GM08714 (cell line): ENCODE results near the gene UST.
"Not testable (repeated sequence)": the region's sequence is repeated elsewhere in the genome, so short reads cannot be mapped to it uniquely, and the experiment has no call there.

Experiments used
- H3K4me3 ChIP-seq: fragments of 200-500 bp; sonication (Bioruptor generic); 2 replicates; pipeline ENCODE4 v1.5.1; 2014; ENCODE audit warnings: mild to moderate bottlenecking, low read length, inconsistent platforms
- ZNF274 ChIP-seq: IDR thresholded peaks from 2 replicates; pipeline ENCODE4 v1.6.1; 2012; ENCODE audit warnings: mild to moderate bottlenecking, low read depth, low read length

The UST gene

DNA sequence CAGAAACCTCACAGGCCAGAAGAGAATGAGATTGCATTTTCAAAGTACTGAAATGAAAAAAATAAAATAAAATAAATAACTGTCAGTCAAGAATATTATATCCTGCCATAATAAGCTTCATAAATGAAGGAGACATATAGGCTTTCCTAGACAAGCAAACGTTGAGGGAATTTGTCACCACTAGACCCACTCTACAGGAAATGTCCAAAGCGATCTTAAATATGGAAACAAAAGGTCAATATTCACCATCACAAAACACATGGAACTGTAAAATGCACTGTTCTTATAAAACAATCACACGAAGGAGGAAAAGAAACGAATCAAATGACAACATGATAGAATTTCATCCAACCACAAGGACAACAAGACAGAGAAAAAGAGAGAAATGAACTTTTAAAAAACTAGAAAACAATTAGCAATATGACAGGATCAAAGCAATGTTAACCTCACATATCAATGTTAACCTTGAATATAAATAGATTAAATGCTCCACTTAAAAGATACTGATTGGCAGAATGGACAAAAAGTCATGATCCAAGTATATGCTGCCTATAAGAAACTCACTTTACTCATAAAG lies 352.0 kb downstream of the UST start:
- no peak for TF ChIP-seq ZNF274
- no peak overlapping the region for H3K4me3 ChIP-seq

DNA sequence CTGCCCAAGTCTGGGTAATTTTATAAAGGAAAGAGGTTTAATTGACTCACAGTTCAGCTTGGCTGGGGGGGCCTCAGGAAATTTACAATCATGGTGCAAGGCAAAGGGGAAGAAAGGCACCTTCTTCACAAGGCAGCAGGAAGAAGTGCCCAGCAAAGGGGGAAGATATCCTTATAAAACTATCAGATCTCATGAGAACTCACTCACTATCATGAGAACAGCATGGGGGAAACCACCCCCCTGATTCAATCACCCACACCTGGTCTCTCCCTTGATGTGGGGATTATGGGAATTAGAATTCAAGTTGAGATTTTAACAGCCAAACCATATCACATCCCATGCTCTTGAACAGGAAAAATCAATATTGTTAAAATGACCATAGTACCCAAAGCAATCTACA lies 355.5 kb downstream of the UST start:
- TF ChIP-seq ZNF274 = no peak
- H3K4me3 ChIP-seq = no peak overlapping the region

DNA sequence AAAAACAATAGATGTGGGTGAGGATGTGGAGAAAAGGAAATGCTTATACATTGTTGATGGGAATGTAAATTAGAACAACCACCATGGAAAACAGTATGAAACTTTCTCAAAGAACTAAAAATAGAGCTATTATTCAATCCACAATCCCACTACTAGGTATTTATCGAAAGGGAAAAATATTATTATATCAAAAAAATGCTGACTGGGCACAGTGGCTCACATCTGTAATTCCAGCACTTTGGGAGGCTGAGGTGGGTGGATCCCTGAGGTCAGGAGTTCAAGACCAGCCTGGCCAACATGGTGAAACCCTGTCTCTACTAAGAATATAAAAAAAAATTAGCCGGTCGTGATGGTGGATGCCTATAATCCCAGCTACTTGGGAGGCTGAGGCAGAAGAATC lies 357.1 kb downstream of the UST start:
- H3K4me3 ChIP-seq = not testable (repeated sequence)

DNA sequence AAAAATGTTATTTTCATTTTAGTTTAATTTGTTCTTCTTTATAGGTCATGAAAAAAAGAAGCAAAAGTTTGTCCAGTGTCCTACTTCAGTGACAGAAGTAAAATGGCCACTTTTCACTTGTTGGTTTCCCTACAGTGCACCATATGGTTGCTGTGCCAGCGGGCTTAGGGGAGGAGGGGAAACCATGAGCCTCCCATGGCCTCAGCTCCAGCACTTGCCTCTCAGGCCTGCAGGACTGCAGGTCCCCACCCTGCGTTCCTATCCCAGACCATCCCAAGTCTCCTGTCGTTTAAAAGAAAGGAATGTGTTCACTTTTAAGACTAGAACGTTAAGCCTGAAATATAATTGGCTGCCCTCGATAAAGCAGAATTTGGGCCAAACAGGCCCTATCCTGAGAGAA lies 360.7 kb downstream of the UST start:
- H3K4me3 ChIP-seq = no peak overlapping the region
- TF ChIP-seq ZNF274 = no peak

DNA sequence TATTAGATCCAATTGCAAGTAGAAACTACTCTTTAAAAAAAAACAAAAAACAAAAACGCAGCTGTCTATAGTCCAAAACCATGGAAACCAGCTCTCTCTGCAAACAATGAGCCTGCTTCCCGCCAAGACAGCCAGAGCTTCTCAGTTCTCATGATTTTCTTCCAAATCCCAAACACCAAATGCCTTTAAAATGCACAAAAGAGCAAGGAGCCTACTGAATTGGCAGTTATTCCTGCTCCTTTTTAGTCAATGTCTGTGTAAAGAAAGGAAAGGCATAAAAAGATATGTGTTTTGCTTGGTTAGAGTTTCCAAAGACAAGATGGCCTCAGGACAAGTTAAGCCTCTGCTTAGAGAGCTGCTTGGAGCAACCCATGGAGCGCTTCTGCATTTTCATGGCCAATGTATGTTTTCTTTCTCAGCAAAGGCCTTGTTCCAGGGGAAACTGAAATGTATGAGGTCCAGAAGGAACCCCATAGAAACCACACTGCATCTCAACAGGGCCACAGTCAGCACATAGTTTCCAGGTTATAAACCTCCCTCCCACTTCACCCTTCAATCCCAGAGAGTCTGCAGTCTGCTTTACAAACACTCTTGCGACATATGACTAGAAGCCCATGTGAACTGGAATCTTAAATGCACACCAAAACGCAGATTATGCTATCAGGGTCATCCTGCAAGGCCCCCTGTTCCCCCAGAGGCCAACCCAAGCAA lies 361.4 kb downstream of the UST start:
- TF ChIP-seq ZNF274 = no peak
- no peak overlapping the region for H3K4me3 ChIP-seq

DNA sequence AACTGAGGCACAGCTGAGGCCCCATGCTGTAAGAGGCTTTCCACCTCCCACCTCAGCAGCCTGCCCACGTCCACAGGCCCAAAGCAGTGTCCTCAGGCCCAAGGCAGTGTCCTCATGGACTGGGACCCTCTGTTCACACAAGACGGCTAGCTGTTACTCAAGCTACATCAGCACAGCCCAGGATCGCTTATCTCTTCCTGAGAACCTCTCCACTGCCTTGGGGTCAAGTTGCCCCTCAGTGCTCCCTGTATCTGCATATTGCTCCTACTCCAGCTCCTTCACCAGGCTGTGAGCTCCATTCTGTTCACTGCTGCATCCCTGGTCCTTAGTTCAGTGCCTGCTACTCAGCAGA lies 361.9 kb downstream of the UST start:
- H3K4me3 ChIP-seq = no peak overlapping the region
- TF ChIP-seq ZNF274 = no peak

DNA sequence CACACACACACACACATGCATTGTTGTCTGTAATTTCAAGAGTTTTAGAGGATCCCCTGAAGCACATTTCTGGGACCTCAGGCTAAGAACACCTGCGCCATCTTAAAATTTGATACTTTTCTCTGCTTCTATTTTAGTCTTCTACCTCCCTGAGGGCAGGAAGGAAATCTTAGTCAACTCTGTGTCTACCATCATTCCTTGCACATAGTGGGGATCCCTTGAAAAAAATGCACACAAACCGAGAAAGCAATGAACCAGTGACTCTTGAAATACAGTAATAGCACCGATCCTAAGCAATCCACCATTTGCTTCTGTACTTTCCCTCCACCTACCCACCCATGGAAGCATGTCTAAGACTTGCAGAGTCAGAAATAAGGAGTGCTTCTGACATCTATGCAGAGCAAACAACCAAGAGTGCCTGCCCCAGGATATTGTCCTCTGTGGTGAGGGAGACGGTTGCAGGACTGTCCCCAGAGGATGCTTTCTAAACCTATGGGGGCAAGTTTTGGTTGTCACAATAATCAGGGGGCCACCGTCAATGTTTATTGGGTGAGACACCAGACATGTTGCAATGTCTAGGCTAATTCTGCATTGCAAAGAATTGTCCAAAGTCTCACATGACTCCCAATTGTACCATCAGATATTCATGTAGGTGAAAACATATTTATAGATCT lies 362.7 kb downstream of the UST start:
- TF ChIP-seq ZNF274 = no peak
- H3K4me3 ChIP-seq = no peak overlapping the region

DNA sequence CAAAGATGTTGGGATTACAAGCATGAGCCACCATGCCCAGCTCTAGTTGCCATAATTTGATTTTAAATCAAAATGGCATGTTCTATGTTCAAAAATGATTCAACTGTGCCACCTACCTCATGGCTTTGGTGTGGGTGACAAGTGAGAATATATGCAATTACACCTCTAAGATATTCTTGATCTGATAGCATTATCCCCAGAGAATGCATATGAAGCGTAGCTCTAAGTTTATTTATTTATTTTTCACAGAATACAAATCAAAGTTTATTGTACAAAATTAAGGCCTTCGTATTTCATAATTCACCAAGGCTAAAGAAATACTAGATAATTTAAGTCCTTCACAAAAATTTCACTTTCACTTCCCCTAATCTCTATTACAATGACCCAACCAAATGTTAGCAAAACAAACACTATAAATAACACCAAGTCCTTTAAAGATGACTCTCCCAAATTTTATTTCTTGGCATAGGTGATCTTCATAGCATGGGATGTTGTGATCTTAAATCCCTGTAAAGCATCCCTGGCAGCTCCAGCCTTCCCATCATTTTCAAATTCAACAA lies 364.8 kb downstream of the UST start:
- H3K4me3 ChIP-seq = no peak overlapping the region
- TF ChIP-seq ZNF274 = no peak

DNA sequence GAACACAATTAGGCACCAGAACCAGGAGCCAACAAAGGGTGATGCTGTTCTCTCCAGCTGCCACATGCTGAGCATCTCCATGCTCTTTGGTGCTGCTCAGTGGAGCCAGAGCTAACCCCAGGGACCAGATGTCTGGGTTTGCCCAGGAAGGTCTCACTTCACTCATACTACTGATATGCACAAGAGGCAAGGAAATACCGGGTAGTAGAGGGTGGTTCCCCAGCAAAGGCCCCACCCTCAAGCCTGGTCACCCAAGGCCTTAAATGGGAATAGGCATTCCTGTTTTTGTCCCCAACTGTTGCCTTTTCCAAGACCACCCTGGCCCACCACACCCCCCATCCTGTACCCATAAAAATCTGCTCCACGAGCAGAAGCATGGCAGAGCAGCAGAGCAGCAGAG lies 366.1 kb downstream of the UST start:
- H3K4me3 ChIP-seq = no peak overlapping the region
- no peak for TF ChIP-seq ZNF274

DNA sequence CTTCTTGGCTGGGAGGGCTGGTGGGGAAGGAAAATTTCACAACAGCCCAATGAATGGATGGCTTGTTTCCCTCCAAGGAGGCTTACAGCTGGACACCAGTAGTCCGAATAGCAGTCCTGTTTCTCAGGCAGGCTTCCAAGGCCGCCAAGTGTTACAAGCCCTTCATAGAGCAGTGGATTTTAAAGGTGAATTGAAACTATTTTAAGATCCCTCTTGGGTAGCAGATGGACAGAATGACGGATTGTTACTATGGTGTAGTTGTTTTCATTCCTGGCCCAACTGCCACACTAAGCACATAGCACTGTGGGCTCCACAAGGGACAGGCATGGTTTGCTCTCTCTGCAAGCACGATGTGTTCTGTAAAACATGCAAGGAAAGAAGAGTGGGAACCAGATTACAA lies 367.3 kb downstream of the UST start:
- no peak for TF ChIP-seq ZNF274
- no peak overlapping the region for H3K4me3 ChIP-seq

DNA sequence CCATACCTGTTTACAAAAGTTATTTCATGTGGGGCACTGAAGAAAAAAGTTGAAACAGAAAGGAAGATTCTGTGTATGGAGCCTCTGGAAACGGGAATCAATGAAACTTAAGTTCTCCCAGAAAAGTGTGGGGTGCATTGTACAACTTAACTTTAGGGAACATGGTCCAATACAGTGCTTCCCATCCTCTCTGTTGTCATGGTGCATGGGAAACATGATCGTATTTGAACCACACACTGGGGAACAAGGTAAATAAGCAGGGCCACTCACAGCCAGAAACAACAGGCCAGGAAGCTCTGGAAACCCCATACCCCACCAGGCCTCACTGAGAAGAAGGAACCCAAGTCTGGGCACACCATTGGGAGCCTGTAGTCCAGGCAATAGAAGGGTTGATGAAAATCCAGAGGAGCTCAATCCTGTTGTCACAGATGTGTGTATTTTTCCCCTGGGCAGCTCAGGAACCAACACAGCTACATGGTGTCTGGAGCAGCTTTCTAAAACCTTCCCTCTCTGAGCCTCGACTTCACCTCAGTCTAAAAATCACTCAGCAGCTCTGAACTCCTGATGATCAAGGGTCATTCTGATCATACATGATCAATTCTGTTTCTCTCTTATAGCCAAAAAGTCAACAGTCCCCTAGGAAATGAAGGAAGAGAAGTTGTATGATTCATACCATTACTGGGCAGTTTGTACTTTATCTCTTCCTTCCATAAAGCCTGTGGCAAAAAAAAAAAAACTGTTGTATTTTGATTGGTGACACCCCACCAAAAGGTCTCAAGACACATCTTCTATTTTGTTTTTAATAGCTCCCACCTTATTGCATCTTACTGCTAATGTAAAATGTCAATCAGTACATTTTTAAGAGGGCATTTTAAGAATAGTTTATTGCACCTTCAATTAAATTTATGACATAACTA lies 372.2 kb downstream of the UST start:
- no peak overlapping the region for H3K4me3 ChIP-seq
- no peak for TF ChIP-seq ZNF274

DNA sequence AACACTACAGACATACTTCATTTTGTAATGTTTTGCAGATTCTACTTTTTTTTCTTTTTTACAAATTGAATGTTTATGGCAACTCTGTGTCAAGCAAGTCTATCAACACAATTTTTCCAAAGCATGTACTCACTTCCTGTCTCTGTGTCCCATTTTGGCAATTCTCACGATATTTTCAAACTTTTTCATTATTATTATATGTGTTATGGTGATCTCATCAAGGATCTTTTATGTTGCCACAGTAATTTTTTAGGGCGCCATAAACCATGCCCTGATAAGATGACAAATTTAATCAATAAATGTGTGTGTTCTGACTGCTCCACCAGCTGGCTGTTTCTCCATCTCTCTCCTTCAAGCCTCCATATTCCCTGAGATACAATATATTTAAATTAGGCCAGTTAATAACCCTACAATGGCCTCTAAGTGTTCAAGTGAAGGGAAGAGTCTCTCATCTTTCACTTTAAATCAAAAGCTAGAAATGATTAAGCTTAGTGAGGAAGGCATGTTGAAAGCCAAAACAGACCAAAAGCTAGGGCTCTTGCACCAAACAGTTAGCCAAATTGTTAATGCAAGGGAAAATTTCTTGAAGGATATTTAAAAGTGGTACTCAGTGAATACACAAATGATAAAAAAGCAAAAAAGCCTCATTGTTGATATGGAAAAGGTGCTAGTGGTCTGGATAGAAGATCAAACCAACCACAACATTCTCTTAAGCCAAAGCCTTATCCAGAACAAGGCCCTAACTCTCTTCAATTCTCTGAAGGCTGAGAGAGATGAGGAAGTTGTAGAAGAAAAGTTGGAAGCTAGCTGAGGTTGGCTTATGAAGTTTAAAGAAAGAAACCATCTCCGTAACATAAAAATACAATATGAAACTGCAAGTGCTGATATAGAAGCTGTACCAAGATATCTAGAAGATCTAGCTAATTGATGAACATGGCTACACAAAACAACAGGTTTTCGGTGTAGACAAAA lies 376.3 kb downstream of the UST start:
- no peak for TF ChIP-seq ZNF274
- H3K4me3 ChIP-seq = no peak overlapping the region

DNA sequence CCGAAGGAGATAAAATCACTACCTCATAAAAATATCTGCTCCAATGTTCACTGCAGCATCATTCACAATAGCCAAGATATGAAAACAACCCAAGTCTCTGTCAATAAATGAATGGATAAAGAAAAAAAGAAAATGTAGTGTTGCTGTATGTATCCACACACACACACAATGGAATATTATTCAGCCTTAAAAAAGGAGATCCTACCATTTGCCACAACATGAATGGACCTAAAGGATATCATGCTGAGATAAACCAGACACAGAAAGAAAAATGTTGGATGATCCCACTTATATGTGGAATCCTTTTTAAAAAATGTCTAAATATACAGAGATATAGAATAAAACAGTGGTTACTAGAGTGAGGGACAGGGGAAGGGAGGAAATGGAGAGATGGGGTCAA lies 378.5 kb downstream of the UST start:
- H3K4me3 ChIP-seq = no peak overlapping the region
- TF ChIP-seq ZNF274 = no peak
